Breast epithelium (tissue), 4 donors: ENCODE measurements around the gene PRDM5. TPM values are rescaled to one million over a fixed set of nuclear protein-coding genes. Genes with fewer than 3 reads are reported as not detected.

ENCODE experiments used
- DNase-seq, 2 donors: peaks; one replicate each; pipeline ENCODE4 v3.0.0-alpha.2; 2019; ENCODE audit warnings: low spot score in 2 of 2
- H3K27ac ChIP-seq, 2 donors: fragments of 200-600 bp; sonication (generic) in 1 of 2; one replicate each; pipeline ENCODE4 v1.5.1; 2016 to 2019; ENCODE audit warnings: mild to moderate bottlenecking in 1 of 2
- H3K27me3 ChIP-seq, 2 donors: fragments of 200-600 bp; sonication (generic) in 1 of 2; one replicate each; pipeline versions ENCODE4 v1.5.1 to v1.6.0; 2017 to 2019; ENCODE audit warnings: control low read depth in 1 of 2, mild to moderate bottlenecking in 1 of 2
- H3K36me3 ChIP-seq: fragments of 200-600 bp; one replicate; pipeline ENCODE4 v1.5.1; 2019
- H3K4me1 ChIP-seq, 2 donors: fragments of 200-600 bp; sonication (generic); one replicate each; pipeline ENCODE4 v1.5.1; 2016 to 2019; ENCODE audit warnings: control low read depth in 1 of 2
- H3K4me3 ChIP-seq, 3 donors: fragments of 200-600 bp; sonication (generic); 1 replicate in 2 of 3; 2 replicates in 1 of 3; pipeline ENCODE4 v1.5.1; 2016 to 2019; ENCODE audit warnings: mild to moderate bottlenecking in 3 of 3, moderate library complexity in 2 of 3
- H3K9me3 ChIP-seq, 2 donors: fragments of 200-600 bp; sonication (generic) in 1 of 2; one replicate each; pipeline ENCODE4 v1.5.1; 2016 to 2019; ENCODE audit warnings: control low read depth in 1 of 2
- POLR2A ChIP-seq: fragments of 450-650 bp; IDR thresholded peaks from one replicate; pipeline ENCODE4 v1.6.1; 2016; ENCODE audit warnings: antibody characterized with exemption, mild to moderate bottlenecking, moderate library complexity
- POLR2AphosphoS5 ChIP-seq, 3 donors: sonication (generic); formaldehyde crosslinking; IDR thresholded peaks; one replicate each; pipeline ENCODE4 v1.6.1; 2017; ENCODE audit warnings: antibody characterized with exemption in 3 of 3
- intact Hi-C: fragments of 100-400 bp; cut with DNase I; formaldehyde crosslinking; loops from one replicate; pipeline ENCODE4 v1.15.1; 2023; ENCODE audit warnings: low total_unique reads
- total RNA-seq, 3 donors: library from RNA; depleted of rRNA; stranded (reverse); fragments of >200 nt; gene quantifications; one replicate each; pipeline ENCODE4 v1.1.0, GENCODE V29; 2016
- TF ChIP-seq, protein P1 (sequence below), 3 donors: fragments of 450-650 bp; IDR thresholded peaks; one replicate each; pipeline ENCODE4 v1.5.1; 2016 to 2017; ENCODE audit warnings: antibody characterized with exemption in 3 of 3, mild to moderate bottlenecking in 3 of 3, moderate library complexity in 3 of 3

The PRDM5 gene
- total RNA-seq, 3 donors from 2014 or later = 14.4 to 27.5 (median 24.9) TPM

DNA sequence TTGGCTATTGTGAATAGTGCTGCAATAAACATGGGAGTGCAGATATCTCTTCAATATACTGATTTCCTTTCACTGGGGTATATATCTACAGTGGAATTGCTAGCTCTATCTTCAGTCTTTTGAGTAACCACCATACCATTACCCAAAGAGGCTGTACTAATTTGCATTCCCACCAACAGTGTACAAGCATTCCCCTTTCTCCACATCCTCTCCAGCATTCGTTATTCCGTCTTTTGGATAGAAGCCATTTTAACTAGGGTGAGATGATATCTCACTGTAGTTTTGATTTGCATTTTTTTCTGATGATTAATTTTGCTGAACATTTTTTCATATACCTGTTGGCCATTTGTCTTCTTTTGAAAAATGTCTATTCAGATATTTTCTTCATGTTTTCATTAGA is 110.3 kb downstream of the PRDM5 start:
- no peaks in the 10 kb centered on the region for H3K27me3 ChIP-seq
- H3K4me1 ChIP-seq = no peaks in the 10 kb centered on the region
- TF ChIP-seq POLR2A (no peak), POLR2AphosphoS5 (IDR thresholded peaks at IDR 0.05) (no peak)
- TF ChIP-seq, protein P1, sequence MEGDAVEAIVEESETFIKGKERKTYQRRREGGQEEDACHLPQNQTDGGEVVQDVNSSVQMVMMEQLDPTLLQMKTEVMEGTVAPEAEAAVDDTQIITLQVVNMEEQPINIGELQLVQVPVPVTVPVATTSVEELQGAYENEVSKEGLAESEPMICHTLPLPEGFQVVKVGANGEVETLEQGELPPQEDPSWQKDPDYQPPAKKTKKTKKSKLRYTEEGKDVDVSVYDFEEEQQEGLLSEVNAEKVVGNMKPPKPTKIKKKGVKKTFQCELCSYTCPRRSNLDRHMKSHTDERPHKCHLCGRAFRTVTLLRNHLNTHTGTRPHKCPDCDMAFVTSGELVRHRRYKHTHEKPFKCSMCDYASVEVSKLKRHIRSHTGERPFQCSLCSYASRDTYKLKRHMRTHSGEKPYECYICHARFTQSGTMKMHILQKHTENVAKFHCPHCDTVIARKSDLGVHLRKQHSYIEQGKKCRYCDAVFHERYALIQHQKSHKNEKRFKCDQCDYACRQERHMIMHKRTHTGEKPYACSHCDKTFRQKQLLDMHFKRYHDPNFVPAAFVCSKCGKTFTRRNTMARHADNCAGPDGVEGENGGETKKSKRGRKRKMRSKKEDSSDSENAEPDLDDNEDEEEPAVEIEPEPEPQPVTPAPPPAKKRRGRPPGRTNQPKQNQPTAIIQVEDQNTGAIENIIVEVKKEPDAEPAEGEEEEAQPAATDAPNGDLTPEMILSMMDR (IDR thresholded peaks at IDR 0.05) = no peak
- H3K9me3 ChIP-seq = peaks cover 17 to 21% of the 10 kb centered on the region in 2 donors
- H3K4me3 ChIP-seq = no peak overlapping the region
- H3K36me3 ChIP-seq = no peaks in the 10 kb centered on the region
- DNase-seq = no peak
- intact Hi-C loops = no loop called here
- no peak overlapping the region for H3K27ac ChIP-seq

DNA sequence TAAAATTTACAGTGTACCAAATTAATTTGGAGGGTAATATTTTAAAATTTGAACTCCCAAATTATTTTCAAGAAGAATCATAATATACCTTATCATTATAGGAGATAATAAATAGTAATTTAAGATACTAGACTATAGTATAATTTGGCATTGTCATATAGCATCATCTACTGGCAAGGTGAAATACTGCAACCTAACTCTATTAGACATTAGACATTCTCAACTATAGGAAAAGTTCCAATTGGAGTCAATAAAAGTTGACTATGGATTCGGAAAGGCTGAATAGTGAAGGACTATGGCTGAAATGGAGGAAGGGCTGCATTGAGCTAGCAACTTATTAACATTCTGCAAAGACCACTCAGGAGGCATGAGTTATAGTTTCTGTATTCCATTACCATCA is 113.0 kb downstream of the PRDM5 start:
- DNase-seq = no peak
- TF ChIP-seq POLR2A (no peak), POLR2AphosphoS5 (IDR thresholded peaks at IDR 0.05) (no peak)
- TF ChIP-seq, protein P1 (IDR thresholded peaks at IDR 0.05) = no peak
- Histone ChIP-seq H3K4me1 (no peaks in the 10 kb centered on the region), H3K27me3 (no peaks in the 10 kb centered on the region), H3K9me3 (peaks cover 17 to 26% of the 10 kb centered on the region in 2 donors), H3K4me3 (no peak overlapping the region), H3K36me3 (no peaks in the 10 kb centered on the region), H3K27ac (no peak overlapping the region)
- intact Hi-C loops = loop anchor here (10.0 kb wide), 1 partner anchor 1885 kb away; no protein-coding TSS in a partner anchor

DNA sequence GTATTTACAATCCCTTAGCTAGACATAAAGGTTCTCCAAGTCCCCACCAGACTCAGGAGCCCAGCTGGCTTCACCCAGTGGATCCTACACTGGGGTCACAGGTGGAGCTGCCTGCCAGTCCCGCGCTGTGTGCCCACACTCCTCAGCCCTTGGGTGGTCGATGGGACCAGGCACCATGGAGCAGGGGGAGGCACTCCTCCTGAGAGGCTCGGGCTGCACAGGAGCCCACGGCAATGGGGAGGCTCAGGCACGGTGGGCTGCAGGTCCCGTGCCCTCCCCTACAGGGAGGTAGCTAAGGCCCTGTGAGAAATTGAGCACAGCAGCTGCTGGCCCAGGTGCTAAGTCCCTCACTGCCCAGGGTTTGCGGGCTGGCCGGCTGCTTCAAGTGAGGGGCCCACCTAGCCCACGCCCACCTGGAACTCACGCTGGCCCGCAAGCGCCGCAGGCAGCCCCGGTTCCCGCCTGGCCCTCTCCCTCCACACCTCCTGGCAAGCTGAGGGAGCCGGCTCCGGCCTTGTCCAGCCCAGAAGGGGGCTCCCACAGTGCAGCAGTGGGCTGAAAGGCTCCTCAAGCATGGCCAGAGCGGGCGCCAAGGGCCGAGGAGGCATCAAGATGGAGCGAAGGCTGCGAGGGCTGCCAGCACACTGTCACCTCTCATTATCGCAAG is 113.9 kb downstream of the PRDM5 start:
- H3K4me1 ChIP-seq = no peaks in the 10 kb centered on the region
- no peak for DNase-seq
- H3K27me3 ChIP-seq = no peaks in the 10 kb centered on the region
- no peak for TF ChIP-seq POLR2AphosphoS5 (IDR thresholded peaks at IDR 0.05)
- TF ChIP-seq POLR2A = no peak
- H3K9me3 ChIP-seq = peaks cover 17 to 26% of the 10 kb centered on the region in 2 donors
- intact Hi-C loops = loop anchor here (10.0 kb wide), 1 partner anchor 1884 kb away; no protein-coding TSS in a partner anchor
- no peak overlapping the region for H3K27ac ChIP-seq
- H3K4me3 ChIP-seq = no peak overlapping the region
- H3K36me3 ChIP-seq = no peaks in the 10 kb centered on the region

DNA sequence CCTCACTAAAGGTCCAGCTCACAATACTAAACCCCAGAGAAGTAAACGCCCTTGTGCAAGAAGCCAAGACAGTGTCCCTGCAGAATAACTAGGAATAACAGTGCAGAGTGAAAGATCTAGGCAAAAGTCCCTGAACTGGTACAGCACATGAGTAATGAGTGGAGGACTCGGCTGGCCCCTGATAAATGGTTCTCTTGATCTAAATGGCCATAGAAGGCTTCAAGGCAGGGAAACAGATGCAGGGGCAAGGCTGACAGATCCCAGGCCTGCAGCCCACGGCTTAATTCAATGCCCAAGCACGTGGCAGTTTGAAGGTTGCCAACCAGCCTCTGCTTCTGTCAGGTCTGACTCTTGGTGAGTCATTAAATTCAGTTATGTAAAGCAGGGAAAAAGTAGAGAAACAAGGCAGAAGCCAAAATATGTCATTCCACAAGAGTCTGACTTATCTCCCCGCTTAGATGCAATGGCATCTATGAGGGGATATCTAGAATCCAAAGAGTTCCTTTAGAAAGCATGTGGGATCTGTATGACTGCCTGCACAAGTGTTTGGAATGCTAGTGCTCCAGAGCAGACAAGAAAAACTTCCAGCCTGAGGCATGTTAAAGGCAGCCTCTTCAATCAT is 121.3 kb downstream of the PRDM5 start:
- no peak overlapping the region for H3K4me3 ChIP-seq
- TF ChIP-seq, protein P1 (IDR thresholded peaks at IDR 0.05) = no peak
- TF ChIP-seq POLR2AphosphoS5 (IDR thresholded peaks at IDR 0.05) (no peak), POLR2A (no peak)
- H3K36me3 ChIP-seq = no peaks in the 10 kb centered on the region
- DNase-seq = no peak
- intact Hi-C loops = loop anchor here (10.0 kb wide), 1 partner anchor 1876 kb away; no protein-coding TSS in a partner anchor
- H3K27ac ChIP-seq = no peak overlapping the region
- no peaks in the 10 kb centered on the region for H3K27me3 ChIP-seq
- peaks cover 0 to 3% of the 10 kb centered on the region in 2 donors for H3K9me3 ChIP-seq
- H3K4me1 ChIP-seq = no peaks in the 10 kb centered on the region

DNA sequence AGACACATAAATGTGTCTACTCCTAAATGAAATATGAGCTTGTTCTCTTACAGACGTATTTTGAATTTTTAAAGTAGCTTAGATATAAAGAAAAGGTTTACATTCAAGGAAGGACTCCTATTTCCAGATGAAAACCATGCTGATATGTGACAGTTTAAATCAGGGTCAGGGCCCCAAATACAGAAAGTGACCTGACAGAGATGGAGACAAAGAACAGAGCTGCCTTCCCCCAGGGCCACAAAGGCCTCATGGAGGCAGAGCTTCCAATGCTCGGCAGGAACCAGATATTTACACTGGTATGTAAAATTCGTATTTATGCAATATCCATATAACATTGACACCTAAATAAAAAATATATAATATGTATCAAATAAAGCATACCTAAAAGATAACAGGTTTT is 124.0 kb downstream of the PRDM5 start:
- Histone ChIP-seq H3K27me3 (no peaks in the 10 kb centered on the region), H3K9me3 (no peaks in the 10 kb centered on the region), H3K36me3 (no peaks in the 10 kb centered on the region), H3K4me3 (no peak overlapping the region), H3K27ac (no peak overlapping the region), H3K4me1 (no peaks in the 10 kb centered on the region)
- TF ChIP-seq, protein P1 (IDR thresholded peaks at IDR 0.05) = no peak
- TF ChIP-seq POLR2AphosphoS5 (IDR thresholded peaks at IDR 0.05) (no peak), POLR2A (no peak)
- intact Hi-C loops = loop anchor here (5.0 kb wide), 1 partner anchor 506 kb away; no protein-coding TSS in a partner anchor
- DNase-seq = no peak
